ENCODE data around the gene ARHGAP6.

DNA sequence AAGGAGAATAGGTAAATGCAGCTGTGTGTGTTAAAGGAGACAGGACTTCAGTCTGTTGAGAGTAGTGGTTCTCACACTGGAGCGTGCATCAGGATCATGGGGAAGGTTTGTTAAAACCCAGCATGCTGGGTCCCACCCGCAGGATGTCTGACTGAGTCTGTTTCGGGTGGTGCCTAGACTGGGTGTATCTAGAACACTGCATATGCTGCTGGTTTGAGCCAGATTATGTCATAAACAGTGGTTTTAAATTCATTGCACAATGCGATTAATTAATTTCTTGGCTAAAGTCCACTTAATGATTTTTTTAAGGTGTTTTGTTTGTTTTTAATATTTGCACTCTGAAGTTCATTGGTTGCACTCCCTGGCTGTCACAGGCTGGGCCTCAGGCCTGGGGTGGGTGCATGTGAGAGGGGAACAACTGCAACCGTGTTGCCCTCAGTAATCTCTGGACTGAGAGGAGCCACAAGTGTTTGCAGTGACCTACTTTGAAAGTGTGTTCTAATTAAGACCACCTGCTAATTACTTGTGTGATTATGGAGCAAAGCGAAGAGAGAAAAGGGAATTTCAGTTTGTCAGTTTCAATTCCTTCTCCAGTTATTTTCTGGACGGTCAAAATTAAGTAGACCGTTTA is 546.3 kb downstream of the ARHGAP6 start:
- TF ChIP-seq, protein P1, sequence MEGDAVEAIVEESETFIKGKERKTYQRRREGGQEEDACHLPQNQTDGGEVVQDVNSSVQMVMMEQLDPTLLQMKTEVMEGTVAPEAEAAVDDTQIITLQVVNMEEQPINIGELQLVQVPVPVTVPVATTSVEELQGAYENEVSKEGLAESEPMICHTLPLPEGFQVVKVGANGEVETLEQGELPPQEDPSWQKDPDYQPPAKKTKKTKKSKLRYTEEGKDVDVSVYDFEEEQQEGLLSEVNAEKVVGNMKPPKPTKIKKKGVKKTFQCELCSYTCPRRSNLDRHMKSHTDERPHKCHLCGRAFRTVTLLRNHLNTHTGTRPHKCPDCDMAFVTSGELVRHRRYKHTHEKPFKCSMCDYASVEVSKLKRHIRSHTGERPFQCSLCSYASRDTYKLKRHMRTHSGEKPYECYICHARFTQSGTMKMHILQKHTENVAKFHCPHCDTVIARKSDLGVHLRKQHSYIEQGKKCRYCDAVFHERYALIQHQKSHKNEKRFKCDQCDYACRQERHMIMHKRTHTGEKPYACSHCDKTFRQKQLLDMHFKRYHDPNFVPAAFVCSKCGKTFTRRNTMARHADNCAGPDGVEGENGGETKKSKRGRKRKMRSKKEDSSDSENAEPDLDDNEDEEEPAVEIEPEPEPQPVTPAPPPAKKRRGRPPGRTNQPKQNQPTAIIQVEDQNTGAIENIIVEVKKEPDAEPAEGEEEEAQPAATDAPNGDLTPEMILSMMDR (IDR thresholded peaks at IDR 0.05), result no peak
- TF ChIP-seq POLR2A (IDR thresholded peaks at IDR 0.05), result no peak
